ENCODE data around the gene SLC39A7.

- TF ChIP-seq CTCF (conservative IDR thresholded peaks at IDR 0.05; ENCODE audit: low read depth, low read length): no peak
- no peak for TF ChIP-seq POLR2A (IDR thresholded peaks at IDR 0.05; ENCODE audit: low read depth, low read length)
- no peak for TF ChIP-seq CEBPB (IDR thresholded peaks at IDR 0.05; ENCODE audit: low read depth, low read length)
These were observed 34.9 kb upstream of the SLC39A7 start for GRCh38 chr6:33165581-33166258.

All from IMR-90 (cell line).